ENCODE data around the gene RAG1.

- TF ChIP-seq CTCF (IDR thresholded peaks at IDR 0.05 in 4 of 5, conservative IDR thresholded peaks at IDR 0.05 in 1 of 5), result no peak
- TF ChIP-seq POLR2A (IDR thresholded peaks at IDR 0.05), result no peak
These were observed 59.2 kb downstream of the RAG1 start for GRCh38 chr11:36627006-36627405.

Measured in gastrocnemius medialis (tissue), 4 donors.